CD14-positive monocyte (primary cell): ENCODE measurements around the gene CACNB1. TPM values are rescaled to one million over a fixed set of nuclear protein-coding genes. Genes with fewer than 3 reads are reported as not detected.

Experiments used
- DNase-seq, 3 donors: peaks; one replicate each; pipeline ENCODE4 v3.0.0-alpha.2; 2011 to 2022
- H2AFZ ChIP-seq: 2 replicates; pipeline ENCODE4 v1.6.0; 2012; ENCODE audit warnings: mild to moderate bottlenecking, low read depth, low read length, inconsistent platforms; ENCODE audit not compliant: insufficient read depth, poor library complexity, severe bottlenecking
- H3K27ac ChIP-seq, 2 donors: 1 replicate in 1 of 2; 2 replicates in 1 of 2; pipeline ENCODE4 v1.5.1; 2012 to 2013; ENCODE audit warnings: low read length in 2 of 2, control low read depth in 1 of 2, inconsistent platforms in 1 of 2, low read depth in 1 of 2, mild to moderate bottlenecking in 1 of 2
- H3K27me3 ChIP-seq, 2 donors: one replicate each; pipeline versions ENCODE4 v1.6.0 to v1.6.1; 2011 to 2013; ENCODE audit warnings: low read length in 2 of 2; ENCODE audit not compliant: control insufficient read depth in 2 of 2, insufficient read depth in 2 of 2
- H3K36me3 ChIP-seq, 2 donors: replicated peaks in 1 of 2; 1 replicate in 1 of 2; 2 replicates in 1 of 2; pipeline versions ENCODE4 v1.5.1 to v1.6.1; 2012 to 2013; ENCODE audit warnings: low read length in 2 of 2, control low read depth in 1 of 2, inconsistent platforms in 1 of 2, mild to moderate bottlenecking in 1 of 2; ENCODE audit not compliant: insufficient read depth in 2 of 2, control insufficient read depth in 1 of 2
- H3K4me1 ChIP-seq, 2 donors: 1 replicate in 1 of 2; 2 replicates in 1 of 2; pipeline versions ENCODE4 v1.5.1 to v1.6.1; 2012 to 2013; ENCODE audit warnings: low read length in 2 of 2, control low read depth in 1 of 2, inconsistent platforms in 1 of 2, mild to moderate bottlenecking in 1 of 2, moderate library complexity in 1 of 2; ENCODE audit not compliant: insufficient read depth in 2 of 2, control insufficient read depth in 1 of 2
- H3K4me2 ChIP-seq: replicated peaks from 2 replicates; pipeline ENCODE3; 2012; ENCODE audit warnings: low read length, moderate library complexity, mild to moderate bottlenecking; ENCODE audit not compliant: poor library complexity, severe bottlenecking; ENCODE audit errors: extremely low read depth
- H3K4me3 ChIP-seq, 3 experiments: fragments of 200-600 bp in 1 of 3; sonication (generic) in 1 of 3; replicated peaks in 1 of 3; 1 replicate in 2 of 3; 2 replicates in 1 of 3; pipeline ENCODE4 v1.5.1; 2011 to 2013; ENCODE audit warnings: low read length in 3 of 3, mild to moderate bottlenecking in 3 of 3, control low read depth in 2 of 3, low read depth in 2 of 3, inconsistent platforms in 1 of 3, moderate library complexity in 1 of 3
- H3K79me2 ChIP-seq: 2 replicates; pipeline ENCODE4 v1.6.0; 2012; ENCODE audit warnings: mild to moderate bottlenecking, control low read depth, inconsistent platforms, low read length, moderate library complexity; ENCODE audit not compliant: insufficient read depth
- H3K9ac ChIP-seq: 2 replicates; pipeline ENCODE4 v1.6.0; 2017; ENCODE audit warnings: low read length, mild to moderate bottlenecking; ENCODE audit not compliant: insufficient read depth, poor library complexity, severe bottlenecking
- H3K9me3 ChIP-seq, 2 donors: replicated peaks in 1 of 2; 1 replicate in 1 of 2; 2 replicates in 1 of 2; pipeline versions ENCODE4 v1.5.1 to v1.6.1; 2012 to 2013; ENCODE audit warnings: low read length in 2 of 2, control low read depth in 1 of 2; ENCODE audit not compliant: control insufficient read depth in 1 of 2, insufficient read depth in 1 of 2
- H4K20me1 ChIP-seq: 2 replicates; pipeline ENCODE4 v1.6.0; 2012; ENCODE audit warnings: mild to moderate bottlenecking, low read length, control low read depth, moderate library complexity; ENCODE audit not compliant: insufficient read depth
- H3K27ac Mint-ChIP-seq, 7 donors: one replicate each; pipeline ENCODE4 v1.8.0; 2020; ENCODE audit warnings: mild to moderate bottlenecking in 7 of 7, mixed read lengths in 7 of 7, moderate library complexity in 6 of 7, inconsistent platforms in 2 of 7
- H3K27me3 Mint-ChIP-seq, 3 donors: one replicate each; pipeline ENCODE4 v1.8.0; 2021 to 2022; ENCODE audit warnings: low read depth in 3 of 3, mild to moderate bottlenecking in 3 of 3, mixed read lengths in 3 of 3, moderate library complexity in 3 of 3, inconsistent platforms in 1 of 3
- H3K36me3 Mint-ChIP-seq, 2 donors: one replicate each; pipeline ENCODE4 v1.8.0; 2020; ENCODE audit warnings: mixed read lengths in 2 of 2, inconsistent platforms in 1 of 2, mild to moderate bottlenecking in 1 of 2
- H3K4me1 Mint-ChIP-seq: one replicate; pipeline ENCODE4 v1.8.0; 2020; ENCODE audit warnings: mild to moderate bottlenecking, mixed read lengths
- H3K4me3 Mint-ChIP-seq, 2 donors: one replicate each; pipeline ENCODE4 v1.8.0; 2020; ENCODE audit warnings: mild to moderate bottlenecking in 2 of 2, mixed read lengths in 2 of 2, moderate library complexity in 1 of 2
- H3K9me3 Mint-ChIP-seq, 7 donors: one replicate each; pipeline ENCODE4 v1.8.0; 2020 to 2022; ENCODE audit warnings: mixed read lengths in 7 of 7, mild to moderate bottlenecking in 6 of 7, moderate library complexity in 6 of 7, inconsistent platforms in 2 of 7
- WGBS: methylation state at CpG from one replicate; pipeline ENCODE4 v1.1.5; 2013; ENCODE audit warnings: missing lambda C conversion rate; ENCODE audit not compliant: insufficient coverage; 5-methylcytosine and 5-hydroxymethylcytosine counted together
- intact Hi-C, 2 donors: fragments of 100-400 bp; cut with micrococcal nuclease; formaldehyde crosslinking; loops; one replicate each; pipeline versions ENCODE4 v1.15.0 to v1.15.1; 2023
- polyA plus RNA-seq, 3 donors: library from polyadenylated mRNA; depleted of rRNA in 1 of 3; unstranded in 2 of 3; stranded (reverse) in 1 of 3; fragments of 300-500 nt in 2 of 3; fragments of >200 nt in 1 of 3; fragmentation: Illumina TruSeq in 2 of 3; gene quantifications; 1 replicate in 2 of 3; 2 replicates in 1 of 3; pipeline ENCODE4 v1.2.3, GENCODE V29; 2012 to 2021
- TF ChIP-seq, protein P1 (sequence below): fragments of 200-600 bp; IDR thresholded peaks from one replicate; pipeline ENCODE4 v1.8.0; 2022; ENCODE audit warnings: antibody characterized with exemption, mild to moderate bottlenecking

Gene CACNB1
- polyA plus RNA-seq, 3 donors = 0.13 to 22.1 (median 0.31) TPM

- H3K4me3 ChIP-seq = no peak overlapping the region
- no peak overlapping the region for H2AFZ ChIP-seq
- no peak overlapping the region for H3K4me3 Mint-ChIP-seq
- H3K4me1 ChIP-seq = peaks cover 12 to 15% of the 10 kb centered on the region in 2 donors
- peaks cover 3% of the 10 kb centered on the region for H4K20me1 ChIP-seq
- H3K9ac ChIP-seq = no peak overlapping the region
- H3K9me3 Mint-ChIP-seq = no peaks in the 10 kb centered on the region
- peaks cover 17% of the 10 kb centered on the region for H3K4me1 Mint-ChIP-seq
- H3K27ac ChIP-seq = no peak overlapping the region
- H3K79me2 ChIP-seq = no peaks in the 10 kb centered on the region
- H3K36me3 ChIP-seq = peaks cover 31 to 57% of the 10 kb centered on the region in 2 donors
- H3K9me3 ChIP-seq = no peaks in the 10 kb centered on the region
- peaks cover under 1 to 3% (median 2%) of the 10 kb centered on the region in 3 donors for H3K27me3 Mint-ChIP-seq
- 96% methylated on average over 7 of the region's 9 CpGs for WGBS
- intact Hi-C loops = no loop called here
- peaks cover 42 to 58% of the 10 kb centered on the region in 2 donors for H3K36me3 Mint-ChIP-seq
- H3K27ac Mint-ChIP-seq = no peak overlapping the region
- TF ChIP-seq, protein P1, sequence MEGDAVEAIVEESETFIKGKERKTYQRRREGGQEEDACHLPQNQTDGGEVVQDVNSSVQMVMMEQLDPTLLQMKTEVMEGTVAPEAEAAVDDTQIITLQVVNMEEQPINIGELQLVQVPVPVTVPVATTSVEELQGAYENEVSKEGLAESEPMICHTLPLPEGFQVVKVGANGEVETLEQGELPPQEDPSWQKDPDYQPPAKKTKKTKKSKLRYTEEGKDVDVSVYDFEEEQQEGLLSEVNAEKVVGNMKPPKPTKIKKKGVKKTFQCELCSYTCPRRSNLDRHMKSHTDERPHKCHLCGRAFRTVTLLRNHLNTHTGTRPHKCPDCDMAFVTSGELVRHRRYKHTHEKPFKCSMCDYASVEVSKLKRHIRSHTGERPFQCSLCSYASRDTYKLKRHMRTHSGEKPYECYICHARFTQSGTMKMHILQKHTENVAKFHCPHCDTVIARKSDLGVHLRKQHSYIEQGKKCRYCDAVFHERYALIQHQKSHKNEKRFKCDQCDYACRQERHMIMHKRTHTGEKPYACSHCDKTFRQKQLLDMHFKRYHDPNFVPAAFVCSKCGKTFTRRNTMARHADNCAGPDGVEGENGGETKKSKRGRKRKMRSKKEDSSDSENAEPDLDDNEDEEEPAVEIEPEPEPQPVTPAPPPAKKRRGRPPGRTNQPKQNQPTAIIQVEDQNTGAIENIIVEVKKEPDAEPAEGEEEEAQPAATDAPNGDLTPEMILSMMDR = no peak
- H3K4me2 ChIP-seq = no peak overlapping the region
- no peak for DNase-seq
- no peaks in the 10 kb centered on the region for H3K27me3 ChIP-seq
Observed at GRCh38 chr17:39191750-39192510, 5.5 kb downstream of the CACNB1 start.

DNA sequence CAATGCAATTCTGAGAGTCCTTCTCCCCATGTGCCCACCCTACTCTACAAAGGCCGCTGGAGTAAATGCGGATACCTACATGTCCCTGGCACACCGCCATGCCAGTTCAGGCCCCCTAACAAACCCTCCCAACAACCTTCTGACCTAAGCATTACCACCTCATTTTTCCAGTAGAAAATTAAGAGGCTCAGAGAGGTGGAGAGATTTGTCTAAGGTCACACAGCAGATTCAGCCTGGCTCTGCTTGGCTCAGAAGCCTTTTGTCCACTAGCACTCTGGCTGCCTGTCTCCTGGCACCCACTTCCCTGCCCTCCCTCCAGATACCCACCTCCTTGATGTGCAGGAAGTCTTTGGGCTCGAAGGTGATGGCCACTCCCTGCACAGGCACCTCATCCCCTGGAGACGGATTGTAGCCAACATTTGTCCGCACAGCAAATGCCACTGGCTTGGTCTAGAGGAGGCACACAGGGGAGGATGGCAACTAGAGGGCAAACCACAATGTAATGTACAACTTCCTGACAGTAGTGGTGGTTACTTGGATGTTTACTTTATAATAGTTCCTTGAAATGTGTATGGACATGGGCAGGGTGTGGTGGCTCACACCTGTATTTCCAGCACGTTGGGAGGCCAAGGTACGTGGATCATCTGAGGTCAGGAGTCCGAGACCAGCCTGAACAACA lies 10.2 kb downstream of the CACNB1 start:
- H3K27me3 ChIP-seq = no peaks in the 10 kb centered on the region
- Mint-ChIP-seq H3K4me3 (no peak overlapping the region), H3K9me3 (peaks cover 0 to 6% (median 0%) of the 10 kb centered on the region in 7 donors), H3K27me3 (peaks cover 0 to 4% (median 2%) of the 10 kb centered on the region in 3 donors), H3K36me3 (peaks cover 44 to 79% of the 10 kb centered on the region in 2 donors), H3K4me1 (peaks cover 7% of the 10 kb centered on the region), H3K27ac (peak overlapping the region in 1 of 7 donors; percentile 63)
- intact Hi-C loops = no loop called here
- H3K27ac ChIP-seq = no peak overlapping the region
- no peak for DNase-seq
- H3K9me3 ChIP-seq = no peaks in the 10 kb centered on the region
- TF ChIP-seq, protein P1 = no peak
- no peak overlapping the region for H3K9ac ChIP-seq
- H2AFZ ChIP-seq = no peak overlapping the region
- H3K4me2 ChIP-seq = no peak overlapping the region
- no peaks in the 10 kb centered on the region for H4K20me1 ChIP-seq
- no peaks in the 10 kb centered on the region for H3K4me1 ChIP-seq
- 90% methylated on average over 4 of the region's 9 CpGs for WGBS
- H3K4me3 ChIP-seq = no peak overlapping the region
- peaks cover 59 to 77% of the 10 kb centered on the region in 2 donors for H3K36me3 ChIP-seq
- no peaks in the 10 kb centered on the region for H3K79me2 ChIP-seq
